Neural crest cell (in vitro differentiated cells): ENCODE data around the gene NOS1AP. TPM values are rescaled to one million over a fixed set of nuclear protein-coding genes. Genes with fewer than 3 reads are reported as not detected.

Experiments
- DNase-seq: peaks from one replicate; pipeline ENCODE4 v3.0.0; 2021; ENCODE audit warnings: low read depth, mixed read lengths, low spot score
- H3K27ac Mint-ChIP-seq: one replicate; pipeline ENCODE4 v1.8.0; 2021; ENCODE audit warnings: mild to moderate bottlenecking, mixed read lengths; ENCODE audit not compliant: unreplicated experiment
- H3K27me3 Mint-ChIP-seq: 2 replicates; pipeline ENCODE4 v1.8.0; 2021; ENCODE audit warnings: low read depth, mild to moderate bottlenecking, mixed read lengths
- H3K36me3 Mint-ChIP-seq: 2 replicates; pipeline ENCODE4 v1.8.0; 2021; ENCODE audit warnings: low read depth, mild to moderate bottlenecking, mixed read lengths
- H3K4me1 Mint-ChIP-seq: 2 replicates; pipeline ENCODE4 v1.8.0; 2021; ENCODE audit warnings: mixed read lengths
- H3K4me3 Mint-ChIP-seq: one replicate; pipeline ENCODE4 v1.8.0; 2021; ENCODE audit warnings: mild to moderate bottlenecking, mixed read lengths
- H3K9me3 Mint-ChIP-seq: 2 replicates; pipeline ENCODE4 v1.8.0; 2021; ENCODE audit warnings: mixed read lengths
- total RNA-seq: library from RNA; stranded (reverse); gene quantifications from 2 replicates; pipeline ENCODE4 v1.2.1, GENCODE V29; 2021
- TF ChIP-seq, protein P1 (sequence below): fragments of 200-600 bp; sonication (generic); conservative IDR thresholded peaks from 2 replicates; pipeline ENCODE4 v1.5.0; 2021; ENCODE audit warnings: antibody characterized with exemption, mild to moderate bottlenecking

NOS1AP gene
- total RNA-seq, 1 donor from 2014 or later = 7.0 TPM

DNA sequence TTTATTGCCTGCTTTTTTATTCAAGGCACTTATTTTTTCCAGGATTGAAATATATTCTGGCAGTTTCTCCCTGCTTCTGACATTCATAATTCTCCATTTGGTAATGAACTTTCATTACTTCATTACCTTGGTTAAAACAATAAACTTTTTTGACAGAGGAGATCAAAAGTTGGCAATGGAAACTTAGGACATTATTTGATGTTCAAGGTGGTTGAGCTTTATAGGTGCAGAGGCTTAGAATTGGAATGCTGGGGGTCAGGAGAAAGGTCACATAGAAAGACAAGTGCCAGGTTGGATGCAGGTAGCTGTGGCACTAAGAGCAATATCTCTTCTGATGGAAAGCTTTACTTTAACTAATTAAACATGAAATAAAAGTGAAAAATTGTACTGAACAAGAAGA lies 154.8 kb downstream of the NOS1AP start:
- Mint-ChIP-seq H3K4me3 (no peak overlapping the region), H3K27ac (no peak overlapping the region), H3K36me3 (no peaks in the 10 kb centered on the region), H3K4me1 (peaks cover 52% of the 10 kb centered on the region), H3K9me3 (no peaks in the 10 kb centered on the region), H3K27me3 (no peaks in the 10 kb centered on the region)
- TF ChIP-seq, protein P1, sequence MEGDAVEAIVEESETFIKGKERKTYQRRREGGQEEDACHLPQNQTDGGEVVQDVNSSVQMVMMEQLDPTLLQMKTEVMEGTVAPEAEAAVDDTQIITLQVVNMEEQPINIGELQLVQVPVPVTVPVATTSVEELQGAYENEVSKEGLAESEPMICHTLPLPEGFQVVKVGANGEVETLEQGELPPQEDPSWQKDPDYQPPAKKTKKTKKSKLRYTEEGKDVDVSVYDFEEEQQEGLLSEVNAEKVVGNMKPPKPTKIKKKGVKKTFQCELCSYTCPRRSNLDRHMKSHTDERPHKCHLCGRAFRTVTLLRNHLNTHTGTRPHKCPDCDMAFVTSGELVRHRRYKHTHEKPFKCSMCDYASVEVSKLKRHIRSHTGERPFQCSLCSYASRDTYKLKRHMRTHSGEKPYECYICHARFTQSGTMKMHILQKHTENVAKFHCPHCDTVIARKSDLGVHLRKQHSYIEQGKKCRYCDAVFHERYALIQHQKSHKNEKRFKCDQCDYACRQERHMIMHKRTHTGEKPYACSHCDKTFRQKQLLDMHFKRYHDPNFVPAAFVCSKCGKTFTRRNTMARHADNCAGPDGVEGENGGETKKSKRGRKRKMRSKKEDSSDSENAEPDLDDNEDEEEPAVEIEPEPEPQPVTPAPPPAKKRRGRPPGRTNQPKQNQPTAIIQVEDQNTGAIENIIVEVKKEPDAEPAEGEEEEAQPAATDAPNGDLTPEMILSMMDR = no peak
- no peak for DNase-seq

DNA sequence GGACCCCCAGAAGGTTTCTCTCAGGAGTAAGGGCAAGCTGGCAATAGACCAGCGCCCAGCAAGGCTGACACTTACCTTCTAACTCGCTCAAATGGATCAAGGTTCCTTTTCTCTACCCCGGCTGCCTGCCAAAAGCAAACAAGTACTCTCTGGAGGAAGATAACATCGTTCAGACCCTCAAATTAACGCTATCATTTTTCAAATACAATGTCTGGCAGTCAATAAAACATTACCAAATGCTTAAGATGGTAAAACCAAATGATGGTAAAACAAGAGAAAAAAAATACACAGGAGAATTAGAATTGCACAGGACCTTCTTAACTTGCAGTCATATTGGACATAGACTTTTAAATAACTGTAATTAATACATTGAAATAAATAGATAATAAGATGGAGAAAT lies 159.1 kb downstream of the NOS1AP start:
- Mint-ChIP-seq H3K4me1 (peaks cover 42% of the 10 kb centered on the region), H3K27ac (no peak overlapping the region), H3K9me3 (no peaks in the 10 kb centered on the region), H3K27me3 (no peaks in the 10 kb centered on the region), H3K36me3 (no peaks in the 10 kb centered on the region), H3K4me3 (no peak overlapping the region)
- TF ChIP-seq, protein P1 = no peak
- DNase-seq = no peak

DNA sequence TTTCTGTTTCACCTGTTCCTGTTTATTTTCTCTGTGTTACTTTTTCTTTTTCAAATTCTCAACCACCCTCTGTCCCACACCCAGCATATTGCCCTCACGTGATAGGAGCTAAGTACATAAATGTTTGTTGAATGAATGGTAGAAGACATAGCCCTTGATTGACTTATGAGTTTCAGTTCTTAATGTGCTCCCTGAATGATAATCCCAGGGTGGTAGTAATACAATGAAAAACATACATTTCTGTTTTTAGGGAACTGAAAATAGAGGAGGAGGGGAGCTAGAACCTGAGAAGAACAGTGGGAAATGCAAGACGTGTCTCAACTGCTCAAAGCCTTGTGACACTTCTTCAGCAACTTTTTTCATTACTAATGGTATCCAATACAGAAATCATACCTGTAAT lies 160.1 kb downstream of the NOS1AP start:
- no peak overlapping the region for H3K4me3 Mint-ChIP-seq
- no peaks in the 10 kb centered on the region for H3K9me3 Mint-ChIP-seq
- no peaks in the 10 kb centered on the region for H3K36me3 Mint-ChIP-seq
- H3K27me3 Mint-ChIP-seq = no peaks in the 10 kb centered on the region
- H3K27ac Mint-ChIP-seq = no peak overlapping the region
- TF ChIP-seq, protein P1 = no peak
- H3K4me1 Mint-ChIP-seq = peaks cover 34% of the 10 kb centered on the region
- DNase-seq = no peak

DNA sequence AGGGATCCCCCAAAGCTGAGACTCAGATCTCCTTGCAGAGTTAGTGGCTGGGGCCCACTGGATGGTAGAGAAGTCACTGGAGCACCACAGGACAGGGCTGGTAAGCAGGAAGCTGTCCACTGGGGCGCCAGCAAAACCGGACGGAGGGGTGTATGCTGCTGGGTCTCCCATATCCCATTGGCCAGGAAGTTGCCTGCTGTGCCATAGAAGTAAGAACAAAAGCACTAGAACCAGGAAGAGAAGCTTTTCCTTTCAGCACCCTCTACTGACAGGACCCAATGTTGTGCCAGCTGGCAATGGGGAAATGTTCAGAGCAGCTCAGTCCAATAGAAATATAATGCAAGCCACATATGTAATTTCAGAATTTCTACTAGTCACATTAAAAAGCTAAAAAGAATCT lies 160.6 kb downstream of the NOS1AP start:
- no peak for DNase-seq
- no peaks in the 10 kb centered on the region for H3K36me3 Mint-ChIP-seq
- peaks cover 28% of the 10 kb centered on the region for H3K4me1 Mint-ChIP-seq
- H3K9me3 Mint-ChIP-seq = no peaks in the 10 kb centered on the region
- peak overlapping the region; percentile 29 for H3K27ac Mint-ChIP-seq
- TF ChIP-seq, protein P1 = no peak
- H3K4me3 Mint-ChIP-seq = no peak overlapping the region
- H3K27me3 Mint-ChIP-seq = no peaks in the 10 kb centered on the region

DNA sequence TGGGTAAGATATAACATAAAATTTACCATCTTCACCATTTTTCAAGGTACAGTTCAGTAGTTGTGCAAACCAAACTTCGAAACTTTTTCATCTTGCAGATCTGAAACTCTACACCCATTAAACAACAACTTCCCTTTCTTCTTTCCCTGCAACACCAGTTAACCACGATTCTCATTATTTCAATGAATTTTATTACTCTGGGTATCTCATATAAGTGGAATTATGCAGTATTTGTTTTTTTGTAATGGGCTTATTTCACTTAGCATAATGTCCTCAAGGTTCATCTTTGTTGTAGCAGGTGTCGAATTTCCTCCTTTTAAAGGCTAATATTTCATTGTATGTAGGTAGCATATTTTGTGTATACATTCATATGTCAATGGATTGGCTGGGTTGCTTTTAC lies 161.0 kb downstream of the NOS1AP start:
- no peak for DNase-seq
- no peaks in the 10 kb centered on the region for H3K9me3 Mint-ChIP-seq
- H3K36me3 Mint-ChIP-seq = no peaks in the 10 kb centered on the region
- H3K27ac Mint-ChIP-seq = no peak overlapping the region
- TF ChIP-seq, protein P1 = no peak
- H3K4me1 Mint-ChIP-seq = peaks cover 25% of the 10 kb centered on the region
- H3K27me3 Mint-ChIP-seq = no peaks in the 10 kb centered on the region
- H3K4me3 Mint-ChIP-seq = no peak overlapping the region
